RWPE2 (cell line): ENCODE results near the gene PARN.
A peak's percentile ranks its signal among the peaks of the same experiment; 100 is the strongest.

Experiments used
- ATAC-seq: fragments of 200-7000 bp; cut with Tn5 transposase; 3 replicates; pipeline ENCODE4 v1.9.1; 2021; ENCODE audit warnings: low read depth
- DNase-seq: peaks from one replicate; pipeline ENCODE4 v3.0.0-alpha.2; 2020; ENCODE audit warnings: low spot score
- H3K27ac ChIP-seq: fragments of 450-650 bp; 2 replicates; pipeline ENCODE4 v1.5.1; 2017; ENCODE audit warnings: mild to moderate bottlenecking; ENCODE audit not compliant: poor library complexity, severe bottlenecking
- H3K27me3 ChIP-seq: fragments of 250-450 bp; sonication (Bioruptor Pico); 2 replicates; pipeline ENCODE4 v1.5.1; 2021; ENCODE audit warnings: mild to moderate bottlenecking, moderate library complexity; ENCODE audit not compliant: insufficient read depth, poor library complexity, severe bottlenecking
- H3K36me3 ChIP-seq: fragments of 250-450 bp; sonication (Bioruptor Pico); 2 replicates; pipeline ENCODE4 v1.5.1; 2020; ENCODE audit warnings: low read depth, mild to moderate bottlenecking, moderate library complexity
- H3K4me1 ChIP-seq: fragments of 250-450 bp; sonication (Bioruptor Pico); 2 replicates; pipeline ENCODE4 v1.5.1; 2021; ENCODE audit warnings: mild to moderate bottlenecking, moderate library complexity; ENCODE audit not compliant: insufficient read depth, poor library complexity, severe bottlenecking
- H3K4me3 ChIP-seq: fragments of 250-450 bp; sonication (Bioruptor Pico); 2 replicates; pipeline ENCODE4 v1.5.1; 2021; ENCODE audit warnings: mild to moderate bottlenecking, moderate library complexity; ENCODE audit not compliant: severe bottlenecking
- H3K9me3 ChIP-seq: fragments of 250-450 bp; sonication (Bioruptor Pico); 2 replicates; pipeline ENCODE4 v1.5.1; 2021; ENCODE audit warnings: mild to moderate bottlenecking, moderate library complexity; ENCODE audit not compliant: severe bottlenecking
- CTCF ChIP-seq: fragments of 450-650 bp; IDR thresholded peaks from one replicate; pipeline ENCODE4 v1.5.1; 2017; ENCODE audit warnings: mild to moderate bottlenecking, moderate library complexity; ENCODE audit not compliant: poor library complexity, severe bottlenecking

The PARN gene

GRCh38 chr16:14486520-14487303, 143.3 kb downstream of the PARN start:
- TF ChIP-seq CTCF: no peak
- Histone ChIP-seq H3K27ac (peak overlapping the region; percentile 54), H3K9me3 (no peaks in the 10 kb centered on the region), H3K27me3 (no peaks in the 10 kb centered on the region), H3K4me3 (no peak overlapping the region), H3K4me1 (peaks cover 14% of the 10 kb centered on the region), H3K36me3 (peaks cover 6% of the 10 kb centered on the region)
- DNase-seq (peak; percentile 73), ATAC-seq (peak; percentile 95)

GRCh38 chr16:14485811-14486519, 144.1 kb downstream of the PARN start:
- DNase-seq: no peak
- Histone ChIP-seq H3K27ac (peak overlapping the region; percentile 54), H3K9me3 (no peaks in the 10 kb centered on the region), H3K36me3 (peaks cover 13% of the 10 kb centered on the region), H3K27me3 (no peaks in the 10 kb centered on the region), H3K4me1 (peaks cover 14% of the 10 kb centered on the region), H3K4me3 (no peak overlapping the region)
- no peak for ATAC-seq
- TF ChIP-seq CTCF: no peak

- TF ChIP-seq CTCF: no peak
- DNase-seq (no peak), ATAC-seq (no peak)
- Histone ChIP-seq H3K36me3 (peaks cover 18% of the 10 kb centered on the region), H3K9me3 (no peaks in the 10 kb centered on the region), H3K4me3 (no peak overlapping the region), H3K27me3 (no peaks in the 10 kb centered on the region), H3K27ac (no peak overlapping the region), H3K4me1 (peaks cover 14% of the 10 kb centered on the region)
Observed at GRCh38 chr16:14485121-14485551, 144.9 kb downstream of the PARN start.

GRCh38 chr16:14483819-14484385, 146.2 kb downstream of the PARN start:
- no peak overlapping the region for H3K4me3 ChIP-seq
- peaks cover 23% of the 10 kb centered on the region for H3K36me3 ChIP-seq
- H3K27ac ChIP-seq: no peak overlapping the region
- no peaks in the 10 kb centered on the region for H3K27me3 ChIP-seq
- no peak for DNase-seq
- no peaks in the 10 kb centered on the region for H3K9me3 ChIP-seq
- TF ChIP-seq CTCF: no peak
- H3K4me1 ChIP-seq: peaks cover 14% of the 10 kb centered on the region
- ATAC-seq: no peak
